ENCODE measurements around the gene FLNB. TPM values are rescaled to one million over a fixed set of nuclear protein-coding genes. Genes with fewer than 3 reads are reported as not detected.

FLNB gene
- total and polyA plus RNA-seq, 2 of the 4 experiments (the other 2 are of a cell fraction): 78.0 to 136 TPM

- TF ChIP-seq MAFK (IDR thresholded peaks at IDR 0.05; ENCODE audit: low read depth, low read length) (no peak), CHD1 (IDR thresholded peaks at IDR 0.05; ENCODE audit: low read depth, low read length) (no peak)
Observed at GRCh38 chr3:58179235-58180098, 171.2 kb downstream of the FLNB start (continued).

GRCh38 chr3:58180099-58180880 lies 172.1 kb downstream of the FLNB start:
- Histone ChIP-seq H2AFZ (replicated peaks; ENCODE audit: low read length, poor library complexity) (no peak overlapping the region), H3K79me1 (ENCODE audit: low read depth in 1 of 2, low read length in 2 of 2) (no peaks in the 10 kb centered on the region), H3K36me3 (ENCODE audit: control insufficient read depth, insufficient read depth, low read length) (no peaks in the 10 kb centered on the region), H4K5ac (ENCODE audit: low read depth, low read length) (no peak overlapping the region), H3K9ac (ENCODE audit: low read depth, low read length) (no peak overlapping the region), H3K23ac (ENCODE audit: low read depth, low read length) (no peak overlapping the region), H2BK5ac (ENCODE audit: low read depth, low read length, poor library complexity, severe bottlenecking) (no peak overlapping the region), H2BK15ac (ENCODE audit: low read depth, low read length) (no peak overlapping the region; the same call in 2 of the 3 replicates), H3K9me1 (ENCODE audit: insufficient read depth, low read length) (no peaks in the 10 kb centered on the region), H3K4me2 (ENCODE audit: low read depth, low read length) (no peak overlapping the region), H3K14ac (replicated peaks; ENCODE audit: low read depth, low read length) (no peak overlapping the region), H3K27ac (ENCODE audit: insufficient read depth, low read length) (no peak overlapping the region), H4K8ac (ENCODE audit: low read depth in 2 of 2, low read length in 2 of 2) (no peak overlapping the region), H3K9me3 (ENCODE audit: control insufficient read depth, insufficient read depth, low read length) (no peaks in the 10 kb centered on the region), H3K4me1 (ENCODE audit: control insufficient read depth, insufficient read depth, low read length) (peaks cover 6% of the 10 kb centered on the region), H3K4me3 (ENCODE audit: insufficient read depth, low read depth, low read length) (no peak overlapping the region), H3K56ac (ENCODE audit: extremely low read depth, insufficient read depth, low read length) (no peak overlapping the region), H2BK120ac (ENCODE audit: low read depth, low read length) (no peak overlapping the region), H4K20me1 (ENCODE audit: insufficient read depth, low read length) (no peaks in the 10 kb centered on the region), H3K18ac (ENCODE audit: low read depth, low read length) (no peak overlapping the region), H2AK9ac (replicated peaks; ENCODE audit: low read depth, low read length, poor library complexity) (no peak overlapping the region), H2AK5ac (ENCODE audit: low read depth, low read length) (no peak overlapping the region), H2BK20ac (ENCODE audit: low read depth, low read length) (no peak overlapping the region), H3K27me3 (ENCODE audit: control insufficient read depth, insufficient read depth, low read length) (peaks cover 13% of the 10 kb centered on the region), H3K4ac (ENCODE audit: low read depth, low read length) (no peak overlapping the region), H4K91ac (ENCODE audit: insufficient read depth, low read depth, low read length) (no peak overlapping the region)
- ChIA-PET POLR2A (ENCODE audit: unreplicated experiment) (no interaction called here), CTCF (interaction anchor here (1.1 to 1.2 kb wide), 2 partner anchors 118 to 126 kb away, joined by 3 read pairs; partner anchors contain the start of genes HTD2 and RPP14)
- intact Hi-C loops (cut with micrococcal nuclease): no loop called here
- DNase-seq (no peak), ATAC-seq (ENCODE audit: low read depth) (no peak)
- dilution Hi-C loops (cut with HindIII; ENCODE audit: low sequenced_read_pairs, unreplicated experiment): no loop called here
- TF ChIP-seq SMC3 (IDR thresholded peaks at IDR 0.05; ENCODE audit: low read depth, low read length) (no peak), MXI1 (IDR thresholded peaks at IDR 0.05; ENCODE audit: borderline replicate concordance, low read depth, low read length) (no peak), BHLHE40 (IDR thresholded peaks at IDR 0.05; ENCODE audit: low read depth, low read length) (no peak), CHD1 (IDR thresholded peaks at IDR 0.05; ENCODE audit: low read depth, low read length) (no peak), RCOR1 (IDR thresholded peaks at IDR 0.05; ENCODE audit: insufficient replicate concordance, low read length) (no peak), POLR2A (IDR thresholded peaks at IDR 0.05; ENCODE audit: low read depth, low read length) (no peak), MAZ (IDR thresholded peaks at IDR 0.05; ENCODE audit: borderline replicate concordance, low read depth, low read length) (no peak), CTCF (conservative IDR thresholded peaks at IDR 0.05; ENCODE audit: low read depth, low read length) (no peak), RAD21 (IDR thresholded peaks at IDR 0.05; ENCODE audit: low read length) (no peak)
- TF ChIP-seq, protein P1, sequence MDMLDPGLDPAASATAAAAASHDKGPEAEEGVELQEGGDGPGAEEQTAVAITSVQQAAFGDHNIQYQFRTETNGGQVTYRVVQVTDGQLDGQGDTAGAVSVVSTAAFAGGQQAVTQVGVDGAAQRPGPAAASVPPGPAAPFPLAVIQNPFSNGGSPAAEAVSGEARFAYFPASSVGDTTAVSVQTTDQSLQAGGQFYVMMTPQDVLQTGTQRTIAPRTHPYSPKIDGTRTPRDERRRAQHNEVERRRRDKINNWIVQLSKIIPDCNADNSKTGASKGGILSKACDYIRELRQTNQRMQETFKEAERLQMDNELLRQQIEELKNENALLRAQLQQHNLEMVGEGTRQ (IDR thresholded peaks at IDR 0.05; ENCODE audit: low read depth, low read length): no peak
- no TSS peak for BruUV-seq (replicated peaks)
- in situ Hi-C loops (cut with MboI; ENCODE audit: low sequenced_read_pairs): loop anchor here (25.0 kb wide), 1 partner anchor 232 kb away; no protein-coding TSS in a partner anchor
- 100% methylated on average over 1 of the region's 12 CpGs; no CpG with 5 or more reads in 1 of the 2 experiments for WGBS, 2 experiments (ENCODE audit: extremely low coverage in 2 of 2, insufficient read length in 1 of 2)
